ENCODE data around the gene DXO.

- TF ChIP-seq ZNF512 (CRISPR knock-in tag; IDR thresholded peaks at IDR 0.05; ENCODE audit: borderline replicate concordance) (no peak), USF2 (CRISPR knock-in tag; IDR thresholded peaks at IDR 0.05) (no peak), FOXJ3 (CRISPR knock-in tag; IDR thresholded peaks at IDR 0.05; ENCODE audit: borderline replicate concordance) (no peak), MAX (CRISPR knock-in tag; IDR thresholded peaks at IDR 0.05) (no peak), CTCF (IDR thresholded peaks at IDR 0.05) (no peak), KAT7 (CRISPR knock-in tag; IDR thresholded peaks at IDR 0.05; ENCODE audit: borderline replicate concordance) (no peak), ATF3 (CRISPR knock-in tag; conservative IDR thresholded peaks at IDR 0.05) (no peak)
Observed at GRCh38 chr6:31933537-31933936, 38.4 kb downstream of the DXO start.
